Neural cell (in vitro differentiated cells): ENCODE results near the gene GNG11. TPM values are rescaled to one million over a fixed set of nuclear protein-coding genes. Genes with fewer than 3 reads are reported as not detected.

Source experiments
- H2AFZ ChIP-seq: fragments of 200-600, 300-800 bp; sonication (generic), shearing (Covaris generic); 2 replicates; pipeline ENCODE4 v1.6.0; 2014; ENCODE audit warnings: low read depth, mild to moderate bottlenecking, antibody characterized with exemption, low read length, moderate library complexity
- H3F3A ChIP-seq: fragments of 200-600 bp; shearing (Covaris generic); 2 replicates; pipeline ENCODE4 v1.6.1; 2016; ENCODE audit warnings: mild to moderate bottlenecking, moderate library complexity, mixed read lengths, antibody characterized with exemption, low read length; ENCODE audit not compliant: insufficient read depth, poor library complexity, severe bottlenecking
- H3K27ac ChIP-seq: fragments of 200-600, 300-800 bp; sonication (generic), shearing (Covaris generic); 2 replicates; pipeline ENCODE4 v1.5.1; 2014; ENCODE audit warnings: mild to moderate bottlenecking, low read length, moderate library complexity
- H3K27me3 ChIP-seq: fragments of 300-800, 200-600 bp; sonication (generic), shearing (Covaris generic); 2 replicates; pipeline ENCODE4 v1.6.0; 2014; ENCODE audit warnings: mild to moderate bottlenecking, low read depth, low read length, moderate library complexity; ENCODE audit not compliant: insufficient read depth
- H3K36me3 ChIP-seq: fragments of 300-800, 200-600 bp; sonication (generic), shearing (Covaris generic); 2 replicates; pipeline ENCODE4 v1.5.1; 2014; ENCODE audit warnings: mild to moderate bottlenecking, antibody characterized with exemption, low read length, moderate library complexity; ENCODE audit not compliant: insufficient read depth
- H3K4me2 ChIP-seq: fragments of 300-800, 200-600 bp; sonication (generic), shearing (Covaris generic); 2 replicates; pipeline ENCODE4 v1.6.0; 2014; ENCODE audit warnings: mild to moderate bottlenecking, low read length
- H3K4me3 ChIP-seq: fragments of 300-800, 200-600 bp; sonication (generic), shearing (Covaris generic); 2 replicates; pipeline ENCODE4 v1.5.1; 2014; ENCODE audit warnings: mild to moderate bottlenecking, low read length, moderate library complexity
- H3K79me2 ChIP-seq: fragments of 200-600 bp; shearing (Covaris generic); replicated peaks from 2 replicates; pipeline ENCODE4 v1.6.0; 2014; ENCODE audit warnings: mild to moderate bottlenecking, low read length, moderate library complexity; ENCODE audit not compliant: insufficient read depth
- H3K9ac ChIP-seq: fragments of 300-800, 200-600 bp; sonication (generic), shearing (Covaris generic); 2 replicates; pipeline ENCODE4 v1.6.1; 2016; ENCODE audit warnings: mild to moderate bottlenecking, low read length, mixed read lengths
- H3K9me2 ChIP-seq: fragments of 200-600 bp; shearing (Covaris generic); 2 replicates; pipeline ENCODE4 v1.6.1; 2016; ENCODE audit warnings: mild to moderate bottlenecking, low read length, mixed read lengths; ENCODE audit not compliant: insufficient read depth
- H3K9me3 ChIP-seq: fragments of 200-600, 300-800 bp; sonication (generic), shearing (Covaris generic); 2 replicates; pipeline ENCODE4 v1.6.1; 2016; ENCODE audit warnings: mild to moderate bottlenecking, mixed run types, low read length, moderate library complexity, mixed read lengths
- H4K20me1 ChIP-seq: fragments of 200-600 bp; shearing (Covaris generic); 2 replicates; pipeline ENCODE4 v1.6.1; 2016; ENCODE audit warnings: mild to moderate bottlenecking, mixed run types; ENCODE audit not compliant: insufficient read depth
- EP300 ChIP-seq: fragments of 450-650 bp; conservative IDR thresholded peaks from 2 replicates; pipeline ENCODE4 v1.6.1; 2014; ENCODE audit warnings: antibody characterized with exemption, mild to moderate bottlenecking, moderate library complexity; ENCODE audit not compliant: poor library complexity, severe bottlenecking
- EZH2 ChIP-seq: fragments of 200-600, 300-800 bp; shearing (Covaris generic), sonication (generic); IDR thresholded peaks from 2 replicates; pipeline ENCODE4 v1.6.1; 2014; ENCODE audit warnings: antibody characterized with exemption, low read length, borderline replicate concordance, mild to moderate bottlenecking; ENCODE audit not compliant: insufficient read depth, poor library complexity, severe bottlenecking
- MXI1 ChIP-seq: fragments of 450-650 bp; conservative IDR thresholded peaks from 2 replicates; pipeline ENCODE4 v1.6.1; 2014; ENCODE audit warnings: antibody characterized with exemption, mild to moderate bottlenecking; ENCODE audit not compliant: poor library complexity, severe bottlenecking
- POLR2AphosphoS5 ChIP-seq: IDR thresholded peaks from 2 replicates; pipeline ENCODE4 v1.6.1; 2012
- RAD21 ChIP-seq: fragments of 450-650 bp; conservative IDR thresholded peaks from 2 replicates; pipeline ENCODE4 v1.6.1; 2014; ENCODE audit warnings: antibody characterized with exemption, mild to moderate bottlenecking, moderate library complexity
- REST ChIP-seq: IDR thresholded peaks from 2 replicates; pipeline ENCODE4 v1.6.1; 2012; ENCODE audit warnings: borderline replicate concordance
- SMC3 ChIP-seq: fragments of 450-650 bp; conservative IDR thresholded peaks from 2 replicates; pipeline ENCODE4 v1.6.1; 2014; ENCODE audit warnings: antibody characterized with exemption, mild to moderate bottlenecking, moderate library complexity; ENCODE audit not compliant: poor library complexity
- TAF1 ChIP-seq: IDR thresholded peaks from 2 replicates; pipeline ENCODE4 v1.6.1; 2012; ENCODE audit warnings: low read depth
- polyA plus RNA-seq: library from polyadenylated mRNA; depleted of rRNA; stranded (reverse); fragments of >200 nt; gene quantifications from 2 replicates; pipeline ENCODE4 v1.2.3, GENCODE V29; 2014
- TF ChIP-seq, protein P1 (sequence below): fragments of 450-650 bp; IDR thresholded peaks from 2 replicates; pipeline ENCODE4 v1.5.1; 2014; ENCODE audit warnings: antibody characterized with exemption, mild to moderate bottlenecking, moderate library complexity; ENCODE audit not compliant: poor library complexity, severe bottlenecking

Gene GNG11
- polyA plus RNA-seq, 1 donor from 2014 or later, result 0.25 TPM

- Histone ChIP-seq H3K79me2 (no peaks in the 10 kb centered on the region), H3K27ac (no peak overlapping the region), H3K36me3 (no peaks in the 10 kb centered on the region), H2AFZ (no peak overlapping the region), H3K4me2 (no peak overlapping the region), H3K9me2 (no peaks in the 10 kb centered on the region), H3F3A (no peaks in the 10 kb centered on the region), H3K27me3 (no peaks in the 10 kb centered on the region), H3K9ac (no peak overlapping the region), H3K9me3 (no peaks in the 10 kb centered on the region), H4K20me1 (no peaks in the 10 kb centered on the region), H3K4me3 (no peak overlapping the region)
- TF ChIP-seq REST (no peak), SMC3 (no peak), EP300 (no peak), POLR2AphosphoS5 (no peak), RAD21 (no peak), MXI1 (no peak), EZH2 (no peak), TAF1 (no peak)
- TF ChIP-seq, protein P1, sequence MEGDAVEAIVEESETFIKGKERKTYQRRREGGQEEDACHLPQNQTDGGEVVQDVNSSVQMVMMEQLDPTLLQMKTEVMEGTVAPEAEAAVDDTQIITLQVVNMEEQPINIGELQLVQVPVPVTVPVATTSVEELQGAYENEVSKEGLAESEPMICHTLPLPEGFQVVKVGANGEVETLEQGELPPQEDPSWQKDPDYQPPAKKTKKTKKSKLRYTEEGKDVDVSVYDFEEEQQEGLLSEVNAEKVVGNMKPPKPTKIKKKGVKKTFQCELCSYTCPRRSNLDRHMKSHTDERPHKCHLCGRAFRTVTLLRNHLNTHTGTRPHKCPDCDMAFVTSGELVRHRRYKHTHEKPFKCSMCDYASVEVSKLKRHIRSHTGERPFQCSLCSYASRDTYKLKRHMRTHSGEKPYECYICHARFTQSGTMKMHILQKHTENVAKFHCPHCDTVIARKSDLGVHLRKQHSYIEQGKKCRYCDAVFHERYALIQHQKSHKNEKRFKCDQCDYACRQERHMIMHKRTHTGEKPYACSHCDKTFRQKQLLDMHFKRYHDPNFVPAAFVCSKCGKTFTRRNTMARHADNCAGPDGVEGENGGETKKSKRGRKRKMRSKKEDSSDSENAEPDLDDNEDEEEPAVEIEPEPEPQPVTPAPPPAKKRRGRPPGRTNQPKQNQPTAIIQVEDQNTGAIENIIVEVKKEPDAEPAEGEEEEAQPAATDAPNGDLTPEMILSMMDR, result no peak
Observed at GRCh38 chr7:93949423-93949822, 27.9 kb downstream of the GNG11 start.

GRCh38 chr7:93955304-93955703, 33.8 kb downstream of the GNG11 start:
- Histone ChIP-seq H3K27me3 (no peaks in the 10 kb centered on the region), H3K9ac (no peak overlapping the region)

More at GRCh38 chr7:93955304-93955703, 33.8 kb downstream of the GNG11 start:
- Histone ChIP-seq H3F3A (no peaks in the 10 kb centered on the region), H3K4me2 (no peak overlapping the region), H3K4me3 (no peak overlapping the region), H3K27ac (no peak overlapping the region), H4K20me1 (no peaks in the 10 kb centered on the region), H3K9me3 (no peaks in the 10 kb centered on the region), H2AFZ (no peak overlapping the region), H3K36me3 (no peaks in the 10 kb centered on the region), H3K9me2 (no peaks in the 10 kb centered on the region), H3K79me2 (no peaks in the 10 kb centered on the region)
- TF ChIP-seq EZH2 (no peak), REST (no peak), POLR2AphosphoS5 (no peak), EP300 (no peak), TAF1 (no peak), RAD21 (no peak), SMC3 (no peak), MXI1 (no peak)
- TF ChIP-seq, protein P1, result no peak
